HG02571 (cell line): ENCODE results near the gene GRID1.
"Not testable (repeated sequence)": the region's sequence is repeated elsewhere in the genome, so short reads cannot be mapped to it uniquely, and the experiment has no call there.

Source experiments
- ATAC-seq: cut with Tn5 transposase; IDR thresholded peaks from one replicate; pipeline ENCODE4 v1.9.1; 2021; ENCODE audit warnings: mild to moderate bottlenecking, moderate library complexity; ENCODE audit not compliant: unreplicated experiment

The GRID1 gene

GRCh38 chr10:85864868-85865526 is 501.6 kb downstream of the GRID1 start:
- no peak for ATAC-seq

GRCh38 chr10:85864173-85864549 is 502.4 kb downstream of the GRID1 start:
- ATAC-seq = no peak

- ATAC-seq = no peak
Measured at GRCh38 chr10:85863301-85864172, 503.1 kb downstream of the GRID1 start.

GRCh38 chr10:85862771-85863170 is 503.8 kb downstream of the GRID1 start:
- ATAC-seq = no peak

GRCh38 chr10:85861513-85862197 is 504.9 kb downstream of the GRID1 start:
- no peak for ATAC-seq

GRCh38 chr10:85859859-85860258 is 506.7 kb downstream of the GRID1 start:
- ATAC-seq = no peak

GRCh38 chr10:85858776-85859515 is 507.6 kb downstream of the GRID1 start:
- ATAC-seq = no peak

- no peak for ATAC-seq
Measured at GRCh38 chr10:85857791-85858190, 508.8 kb downstream of the GRID1 start.

- no peak for ATAC-seq
Measured at GRCh38 chr10:85857305-85857704, 509.3 kb downstream of the GRID1 start.

- ATAC-seq = no peak
Measured at GRCh38 chr10:85851934-85852333, 514.7 kb downstream of the GRID1 start.

GRCh38 chr10:85851325-85851724 is 515.3 kb downstream of the GRID1 start:
- ATAC-seq = no peak

GRCh38 chr10:85850736-85851135 is 515.9 kb downstream of the GRID1 start:
- ATAC-seq = no peak

GRCh38 chr10:85849315-85849714 is 517.3 kb downstream of the GRID1 start:
- ATAC-seq = no peak

- no peak for ATAC-seq
Measured at GRCh38 chr10:85848756-85849155, 517.8 kb downstream of the GRID1 start.

GRCh38 chr10:85847085-85847484 is 519.5 kb downstream of the GRID1 start:
- ATAC-seq = no peak

GRCh38 chr10:85838660-85839059 is 527.9 kb downstream of the GRID1 start:
- ATAC-seq = not testable (repeated sequence)

GRCh38 chr10:85832988-85833387 is 533.6 kb downstream of the GRID1 start:
- no peak for ATAC-seq

- no peak for ATAC-seq
Measured at GRCh38 chr10:85831422-85831821, 535.2 kb downstream of the GRID1 start.

- ATAC-seq = no peak
Measured at GRCh38 chr10:85826377-85826776, 540.2 kb downstream of the GRID1 start.

- ATAC-seq = no peak
Measured at GRCh38 chr10:85811405-85811804, 555.2 kb downstream of the GRID1 start.

- no peak for ATAC-seq
Measured at GRCh38 chr10:85810674-85811073, 555.9 kb downstream of the GRID1 start.
